ENCODE data around the gene AKR1A1.
A peak's percentile ranks its signal among the peaks of the same experiment; 100 is the strongest.

The AKR1A1 gene

GRCh38 chr1:45544530-45544929 lies 6.1 kb upstream of the AKR1A1 start:
- Histone ChIP-seq H3K4me3 (ENCODE audit: low read depth, low read length) (no peak overlapping the region), H3K27ac (no peak overlapping the region), H3K36me3 (no peaks in the 10 kb centered on the region), H3K27me3 (ENCODE audit: insufficient read depth, low read depth, severe bottlenecking) (no peaks in the 10 kb centered on the region), H3K9me3 (ENCODE audit: severe bottlenecking) (no peaks in the 10 kb centered on the region)
- TF ChIP-seq, protein P1, sequence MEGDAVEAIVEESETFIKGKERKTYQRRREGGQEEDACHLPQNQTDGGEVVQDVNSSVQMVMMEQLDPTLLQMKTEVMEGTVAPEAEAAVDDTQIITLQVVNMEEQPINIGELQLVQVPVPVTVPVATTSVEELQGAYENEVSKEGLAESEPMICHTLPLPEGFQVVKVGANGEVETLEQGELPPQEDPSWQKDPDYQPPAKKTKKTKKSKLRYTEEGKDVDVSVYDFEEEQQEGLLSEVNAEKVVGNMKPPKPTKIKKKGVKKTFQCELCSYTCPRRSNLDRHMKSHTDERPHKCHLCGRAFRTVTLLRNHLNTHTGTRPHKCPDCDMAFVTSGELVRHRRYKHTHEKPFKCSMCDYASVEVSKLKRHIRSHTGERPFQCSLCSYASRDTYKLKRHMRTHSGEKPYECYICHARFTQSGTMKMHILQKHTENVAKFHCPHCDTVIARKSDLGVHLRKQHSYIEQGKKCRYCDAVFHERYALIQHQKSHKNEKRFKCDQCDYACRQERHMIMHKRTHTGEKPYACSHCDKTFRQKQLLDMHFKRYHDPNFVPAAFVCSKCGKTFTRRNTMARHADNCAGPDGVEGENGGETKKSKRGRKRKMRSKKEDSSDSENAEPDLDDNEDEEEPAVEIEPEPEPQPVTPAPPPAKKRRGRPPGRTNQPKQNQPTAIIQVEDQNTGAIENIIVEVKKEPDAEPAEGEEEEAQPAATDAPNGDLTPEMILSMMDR (IDR thresholded peaks at IDR 0.05; ENCODE audit: low read depth, low read length), result no peak
- no peak for DNase-seq

DNA sequence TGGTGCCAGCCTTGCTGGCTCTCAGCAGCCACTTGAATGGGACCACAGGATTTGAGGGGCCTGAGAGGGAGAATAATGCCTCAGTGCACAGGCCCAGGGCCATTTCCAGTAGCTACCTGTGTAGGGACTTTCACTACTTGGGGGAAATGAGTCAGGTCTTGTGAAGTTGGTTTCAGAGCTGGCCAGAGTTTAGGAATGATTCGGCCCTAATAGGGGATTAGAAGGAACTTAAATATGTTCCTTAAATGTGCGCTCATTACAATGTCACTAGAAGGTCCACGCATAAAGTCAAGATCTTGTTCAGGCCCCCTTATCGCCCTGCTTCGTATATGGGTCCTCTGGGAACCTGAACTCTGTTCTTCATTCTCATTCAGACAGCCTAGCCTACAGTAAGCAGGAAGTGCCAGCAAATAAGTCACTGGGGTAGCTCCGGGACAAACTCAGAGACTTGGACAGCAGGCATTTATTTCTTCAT lies 5.6 kb upstream of the AKR1A1 start:
- H3K4me3 ChIP-seq (ENCODE audit: low read depth, low read length), result no peak overlapping the region
- TF ChIP-seq, protein P1 (IDR thresholded peaks at IDR 0.05; ENCODE audit: low read depth, low read length), result no peak
- H3K27me3 ChIP-seq (ENCODE audit: insufficient read depth, low read depth, severe bottlenecking), result no peaks in the 10 kb centered on the region

DNA sequence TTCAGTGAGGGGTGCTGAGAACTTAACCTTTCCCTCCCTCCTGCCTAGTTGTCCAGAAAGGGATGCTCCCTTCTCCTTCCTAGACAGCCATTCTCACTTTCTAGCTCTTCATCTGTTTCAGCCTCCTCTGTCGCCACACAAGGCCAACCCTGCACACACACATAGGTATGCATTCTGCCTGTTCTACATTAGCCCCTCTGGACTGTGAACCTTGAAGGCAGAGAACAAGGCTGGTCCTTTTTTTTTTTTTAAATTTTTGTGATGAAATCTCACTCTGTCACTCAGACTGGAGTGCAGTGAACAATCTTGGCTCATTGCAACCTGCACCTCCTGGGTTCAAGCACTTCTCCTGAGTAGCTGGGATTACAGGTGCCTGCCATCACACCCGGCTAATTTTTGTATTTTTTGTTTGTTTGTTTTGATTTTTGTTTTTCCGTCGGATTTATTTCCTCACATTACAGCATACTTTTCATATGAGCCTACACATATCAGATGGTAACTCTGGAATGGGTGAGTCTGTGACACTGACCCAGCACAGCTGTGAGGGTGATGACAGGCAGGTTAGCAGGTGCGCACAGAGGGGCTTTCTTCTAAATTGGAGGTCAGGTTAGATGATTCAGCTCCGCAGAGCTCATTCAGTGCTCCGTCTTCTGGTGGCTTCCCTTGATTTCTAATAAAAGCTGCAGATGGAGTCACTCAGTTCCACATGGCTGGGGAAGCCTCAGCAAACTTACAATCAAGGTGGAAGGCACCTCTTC lies 4.9 kb upstream of the AKR1A1 start:
- Histone ChIP-seq H3K27me3 (ENCODE audit: insufficient read depth, low read depth, severe bottlenecking) (no peaks in the 10 kb centered on the region), H3K36me3 (no peaks in the 10 kb centered on the region), H3K27ac (no peak overlapping the region), H3K9me3 (ENCODE audit: severe bottlenecking) (no peaks in the 10 kb centered on the region), H3K4me3 (ENCODE audit: low read depth, low read length) (no peak overlapping the region)
- TF ChIP-seq, protein P1 (IDR thresholded peaks at IDR 0.05; ENCODE audit: low read depth, low read length), result no peak
- DNase-seq, result no peak

More for the DNA sequence above, 5.6 kb upstream of the AKR1A1 start:
- no peak overlapping the region for H3K27ac ChIP-seq
- H3K36me3 ChIP-seq, result no peaks in the 10 kb centered on the region
- DNase-seq, result no peak
- no peaks in the 10 kb centered on the region for H3K9me3 ChIP-seq (ENCODE audit: severe bottlenecking)

GRCh38 chr1:45551684-45552083 lies 1.1 kb downstream of the AKR1A1 start:
- DNase-seq, result no peak
- no peaks in the 10 kb centered on the region for H3K9me3 ChIP-seq (ENCODE audit: severe bottlenecking)
- no peaks in the 10 kb centered on the region for H3K27me3 ChIP-seq (ENCODE audit: insufficient read depth, low read depth, severe bottlenecking)
- peak overlapping the region; percentile 84 for H3K27ac ChIP-seq
- TF ChIP-seq, protein P1 (IDR thresholded peaks at IDR 0.05; ENCODE audit: low read depth, low read length), result no peak
- peaks cover 52% of the 10 kb centered on the region for H3K36me3 ChIP-seq
- H3K4me3 ChIP-seq (ENCODE audit: low read depth, low read length), result peak overlapping the region; percentile 90

DNA sequence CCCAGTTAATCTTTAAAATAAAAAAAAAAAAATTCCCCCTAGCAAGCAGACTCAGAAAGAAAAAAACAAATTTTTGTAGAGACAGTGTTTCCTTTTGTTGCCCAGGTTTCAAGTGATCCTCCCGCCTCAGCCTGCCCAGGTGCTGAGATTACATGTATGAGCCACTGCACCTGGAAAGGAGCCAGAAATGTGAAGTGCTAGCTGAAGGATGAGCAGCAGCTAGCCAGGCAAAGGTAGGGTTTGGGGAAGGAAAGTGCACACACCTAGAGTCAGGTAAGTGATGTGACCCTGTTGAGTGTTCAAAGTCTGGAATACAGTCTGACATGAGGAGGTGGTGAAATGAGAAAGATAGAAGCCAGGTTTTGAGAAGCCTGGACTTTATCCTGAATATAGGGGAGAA lies 1.7 kb downstream of the AKR1A1 start:
- no peak for DNase-seq
- no peak overlapping the region for H3K4me3 ChIP-seq (ENCODE audit: low read depth, low read length)
- H3K9me3 ChIP-seq (ENCODE audit: severe bottlenecking), result no peaks in the 10 kb centered on the region
- peaks cover 53% of the 10 kb centered on the region for H3K36me3 ChIP-seq
- TF ChIP-seq, protein P1 (IDR thresholded peaks at IDR 0.05; ENCODE audit: low read depth, low read length), result no peak
- no peak overlapping the region for H3K27ac ChIP-seq
- no peaks in the 10 kb centered on the region for H3K27me3 ChIP-seq (ENCODE audit: insufficient read depth, low read depth, severe bottlenecking)

DNA sequence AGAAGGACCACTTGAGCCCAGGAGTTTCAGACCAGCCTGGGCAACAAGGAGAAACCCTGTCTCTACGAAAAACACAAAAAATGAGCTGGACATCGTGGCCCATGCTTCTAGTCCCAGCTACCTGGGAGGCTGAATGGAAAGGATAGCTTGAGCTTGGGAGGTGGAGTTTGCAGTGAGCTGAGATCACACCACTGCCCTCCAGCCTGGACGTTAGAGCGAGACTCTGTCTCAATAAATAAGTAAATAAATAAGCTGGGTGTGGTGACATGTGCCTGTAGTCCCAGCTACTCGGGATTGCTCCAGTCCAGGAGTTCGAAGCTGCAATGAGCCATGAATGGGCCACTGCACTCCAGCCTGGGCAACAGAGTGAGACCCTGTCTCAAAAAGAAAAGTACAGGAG lies 3.6 kb downstream of the AKR1A1 start:
- TF ChIP-seq, protein P1 (IDR thresholded peaks at IDR 0.05; ENCODE audit: low read depth, low read length), result no peak
- Histone ChIP-seq H3K4me3 (ENCODE audit: low read depth, low read length) (no peak overlapping the region), H3K9me3 (ENCODE audit: severe bottlenecking) (no peaks in the 10 kb centered on the region), H3K36me3 (peaks cover 61% of the 10 kb centered on the region), H3K27ac (no peak overlapping the region), H3K27me3 (ENCODE audit: insufficient read depth, low read depth, severe bottlenecking) (no peaks in the 10 kb centered on the region)
- DNase-seq, result no peak

All from WERI-Rb-1 (cell line).